Measurements from ENCODE around the gene OSBPL10. TPM values are rescaled to one million over a fixed set of nuclear protein-coding genes. Genes with fewer than 3 reads are reported as not detected.

Gene OSBPL10
- total RNA-seq, 1 donor from 2014 or later = 18.8 TPM

- no peak for TF ChIP-seq CTCF (IDR thresholded peaks at IDR 0.05)
- H3K27me3 ChIP-seq (ENCODE audit: low read depth) = no peaks in the 10 kb centered on the region
- H3K9me3 ChIP-seq = no peaks in the 10 kb centered on the region
- no peak for DNase-seq
- no peak overlapping the region for H3K27ac ChIP-seq
- no peaks in the 10 kb centered on the region for H3K36me3 ChIP-seq
- no peak overlapping the region for H3K4me3 ChIP-seq
- ATAC-seq = no peak
- H3K4me1 ChIP-seq = no peaks in the 10 kb centered on the region
- intact Hi-C loops (cut with DNase I) = no loop called here
Observed at GRCh38 chr3:31725568-31725967, 255.5 kb downstream of the OSBPL10 start.

- no peaks in the 10 kb centered on the region for H3K27me3 ChIP-seq (ENCODE audit: low read depth)
- no peak for TF ChIP-seq CTCF (IDR thresholded peaks at IDR 0.05)
- intact Hi-C loops (cut with DNase I) = no loop called here
- ATAC-seq (no peak), DNase-seq (no peak)
- no peaks in the 10 kb centered on the region for H3K9me3 ChIP-seq
- no peaks in the 10 kb centered on the region for H3K36me3 ChIP-seq
- no peak overlapping the region for H3K4me3 ChIP-seq
- H3K4me1 ChIP-seq = no peaks in the 10 kb centered on the region
- no peak overlapping the region for H3K27ac ChIP-seq
Observed at GRCh38 chr3:31724651-31725050, 256.4 kb downstream of the OSBPL10 start.

GRCh38 chr3:31724116-31724515, 256.9 kb downstream of the OSBPL10 start:
- intact Hi-C loops (cut with DNase I) = no loop called here
- no peak overlapping the region for H3K27ac ChIP-seq
- H3K27me3 ChIP-seq (ENCODE audit: low read depth) = no peaks in the 10 kb centered on the region
- DNase-seq (no peak), ATAC-seq (no peak)
- H3K4me1 ChIP-seq = no peaks in the 10 kb centered on the region
- no peak overlapping the region for H3K4me3 ChIP-seq
- H3K9me3 ChIP-seq = no peaks in the 10 kb centered on the region
- H3K36me3 ChIP-seq = no peaks in the 10 kb centered on the region
- TF ChIP-seq CTCF (IDR thresholded peaks at IDR 0.05) = no peak

- Histone ChIP-seq H3K36me3 (no peaks in the 10 kb centered on the region), H3K9me3 (no peaks in the 10 kb centered on the region), H3K27ac (no peak overlapping the region), H3K4me3 (no peak overlapping the region), H3K4me1 (no peaks in the 10 kb centered on the region), H3K27me3 (ENCODE audit: low read depth) (no peaks in the 10 kb centered on the region)
- ATAC-seq (no peak), DNase-seq (no peak)
- TF ChIP-seq CTCF (IDR thresholded peaks at IDR 0.05) = no peak
- intact Hi-C loops (cut with DNase I) = no loop called here
Observed at GRCh38 chr3:31723701-31724100, 257.4 kb downstream of the OSBPL10 start.

- Histone ChIP-seq H3K27me3 (ENCODE audit: low read depth) (no peaks in the 10 kb centered on the region), H3K4me3 (no peak overlapping the region), H3K4me1 (no peaks in the 10 kb centered on the region), H3K27ac (no peak overlapping the region), H3K36me3 (no peaks in the 10 kb centered on the region), H3K9me3 (no peaks in the 10 kb centered on the region)
- no peak for ATAC-seq
- no peak for DNase-seq
- intact Hi-C loops (cut with DNase I) = no loop called here
- no peak for TF ChIP-seq CTCF (IDR thresholded peaks at IDR 0.05)
Observed at GRCh38 chr3:31721676-31722075, 259.4 kb downstream of the OSBPL10 start.

Data from lower lobe of right lung (tissue), 2 donors.